Kidney (tissue), 14 donors: ENCODE measurements around the gene PDK2. TPM values are rescaled to one million over a fixed set of nuclear protein-coding genes. Genes with fewer than 3 reads are reported as not detected.

ENCODE experiments used
- DNase-seq, 5 donors: peaks; one replicate each; pipeline ENCODE4 v3.0.0-alpha.2; 2013 to 2020
- FAIRE-seq: peaks from 2 replicates; lab custom pipeline; 2012; peaks lifted over from hg19 to GRCh38; lab: Jason Lieb, UNC
- H3K27ac ChIP-seq, 2 donors: one replicate each; pipeline ENCODE4 v1.7.0; 2013; ENCODE audit warnings: low read depth in 2 of 2, low read length in 2 of 2, inconsistent platforms in 1 of 2
- H3K27me3 ChIP-seq: one replicate; pipeline ENCODE4 v1.7.1; 2013; ENCODE audit warnings: low read length, inconsistent platforms; ENCODE audit not compliant: control insufficient read depth, insufficient read depth
- H3K36me3 ChIP-seq, 3 donors: one replicate each; pipeline versions ENCODE4 v1.7.0 to v1.7.1; 2013; ENCODE audit warnings: low read length in 3 of 3, control low read depth in 1 of 3, inconsistent platforms in 1 of 3; ENCODE audit not compliant: insufficient read depth in 3 of 3, control insufficient read depth in 2 of 3
- H3K4me1 ChIP-seq, 3 donors: one replicate each; pipeline versions ENCODE4 v1.7.0 to v1.7.1; 2013; ENCODE audit warnings: low read length in 3 of 3, inconsistent platforms in 1 of 3, low read depth in 1 of 3; ENCODE audit not compliant: control insufficient read depth in 2 of 3, insufficient read depth in 2 of 3
- H3K4me3 ChIP-seq, 3 donors: one replicate each; pipeline versions ENCODE4 v1.7.0 to v1.8.1; 2013; ENCODE audit warnings: low read length in 3 of 3, control low read depth in 1 of 3, inconsistent platforms in 1 of 3
- H3K9ac ChIP-seq, 3 donors: one replicate each; pipeline versions ENCODE4 v1.7.0 to v1.7.1; 2013; ENCODE audit warnings: low read length in 3 of 3, control low read depth in 1 of 3, inconsistent platforms in 1 of 3
- H3K9me3 ChIP-seq, 3 donors: one replicate each; pipeline versions ENCODE4 v1.7.0 to v1.7.1; 2013; ENCODE audit warnings: low read length in 3 of 3, control low read depth in 1 of 3, inconsistent platforms in 1 of 3; ENCODE audit not compliant: control insufficient read depth in 2 of 3, insufficient read depth in 1 of 3
- intact Hi-C: fragments of 100-400 bp; cut with DNase I; formaldehyde crosslinking; loops from one replicate; pipeline ENCODE4 v1.11.1; 2022
- polyA plus RNA-seq: library from polyadenylated mRNA; stranded (reverse); fragments of 350-450 nt; fragmentation: Illumina TruSeq; extraction: RNeasy Lipid Tissue Mini Kit (QIAGEN cat#74804); gene quantifications from one replicate; pipeline ENCODE4 v1.2.3, GENCODE V29; 2014; ENCODE audit warnings: low read depth, low replicate concordance; ENCODE audit not compliant: insufficient read depth
- total RNA-seq: library from RNA; stranded (reverse); fragmentation: NEBNext Ultra II Directional; extraction: Animal tissue kit (Norgen Biotek cat#: 25700); gene quantifications from one replicate; pipeline ENCODE4 v1.2.1, GENCODE V29; 2021
- TF ChIP-seq, protein P1 (sequence below): IDR thresholded peaks from 3 replicates; pipeline ENCODE4 v1.5.1; 2012; ENCODE audit warnings: mild to moderate bottlenecking, moderate library complexity, borderline replicate concordance; ENCODE audit not compliant: insufficient read depth; ENCODE audit errors: extremely low read depth
- donor health status: control.
- donor health status: control.
- donor health status: control.
- donor health status: control.
- donor health status: control.
- donor health status: DM: yes; HTN: yes; CAD: no.
- donor health status: Normal renal cell carcinoma (clear cell type).

The PDK2 gene
- total and polyA plus RNA-seq, 2 donors from 2014 or later: 41.9 to 121 TPM

DNA sequence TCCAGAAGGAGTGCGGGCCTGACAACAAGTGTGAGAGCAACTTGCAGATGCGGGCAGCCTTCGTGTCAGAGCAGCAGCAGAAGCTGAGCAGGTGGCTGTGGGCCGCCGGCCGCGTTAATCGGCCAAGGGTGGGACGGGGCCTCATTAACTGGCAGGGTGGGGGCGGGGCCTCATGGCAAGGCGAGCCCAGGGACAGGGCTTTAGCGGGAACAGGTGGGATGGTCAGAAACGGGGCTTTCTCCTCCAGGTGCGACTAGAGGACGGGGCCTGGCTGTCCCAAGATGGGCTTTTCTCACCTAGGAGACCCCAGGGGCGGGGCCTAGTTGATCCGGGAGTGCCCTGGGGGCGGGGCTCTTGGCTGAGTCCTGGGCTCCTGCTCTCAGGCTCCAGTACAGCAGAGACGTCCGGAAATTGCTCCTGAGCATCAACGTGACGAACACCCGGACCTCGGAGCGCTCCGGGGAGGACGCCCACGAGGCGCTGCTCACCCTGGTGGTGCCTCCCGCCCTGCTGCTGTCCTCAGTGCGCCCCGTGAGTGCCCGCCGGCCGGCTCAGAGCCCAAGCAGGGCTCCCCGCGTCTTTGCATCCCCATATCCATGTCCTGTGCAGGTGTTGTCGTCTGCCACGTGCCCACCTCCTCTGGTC is 18.4 kb upstream of the PDK2 start:
- intact Hi-C loops: no loop called here
- DNase-seq (peak in 4 of 5 donors; percentile 68 to 81 (median 74)), FAIRE-seq (no peak)
- H3K4me3 ChIP-seq: no peak overlapping the region
- H3K9me3 ChIP-seq: no peaks in the 10 kb centered on the region
- no peak overlapping the region for H3K9ac ChIP-seq
- peaks cover 0 to 7% (median 0%) of the 10 kb centered on the region in 3 donors for H3K4me1 ChIP-seq
- H3K27me3 ChIP-seq: no peaks in the 10 kb centered on the region
- no peak overlapping the region for H3K27ac ChIP-seq
- peaks cover 2 to 78% (median 29%) of the 10 kb centered on the region in 3 donors for H3K36me3 ChIP-seq
- TF ChIP-seq, protein P1, sequence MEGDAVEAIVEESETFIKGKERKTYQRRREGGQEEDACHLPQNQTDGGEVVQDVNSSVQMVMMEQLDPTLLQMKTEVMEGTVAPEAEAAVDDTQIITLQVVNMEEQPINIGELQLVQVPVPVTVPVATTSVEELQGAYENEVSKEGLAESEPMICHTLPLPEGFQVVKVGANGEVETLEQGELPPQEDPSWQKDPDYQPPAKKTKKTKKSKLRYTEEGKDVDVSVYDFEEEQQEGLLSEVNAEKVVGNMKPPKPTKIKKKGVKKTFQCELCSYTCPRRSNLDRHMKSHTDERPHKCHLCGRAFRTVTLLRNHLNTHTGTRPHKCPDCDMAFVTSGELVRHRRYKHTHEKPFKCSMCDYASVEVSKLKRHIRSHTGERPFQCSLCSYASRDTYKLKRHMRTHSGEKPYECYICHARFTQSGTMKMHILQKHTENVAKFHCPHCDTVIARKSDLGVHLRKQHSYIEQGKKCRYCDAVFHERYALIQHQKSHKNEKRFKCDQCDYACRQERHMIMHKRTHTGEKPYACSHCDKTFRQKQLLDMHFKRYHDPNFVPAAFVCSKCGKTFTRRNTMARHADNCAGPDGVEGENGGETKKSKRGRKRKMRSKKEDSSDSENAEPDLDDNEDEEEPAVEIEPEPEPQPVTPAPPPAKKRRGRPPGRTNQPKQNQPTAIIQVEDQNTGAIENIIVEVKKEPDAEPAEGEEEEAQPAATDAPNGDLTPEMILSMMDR: no peak

GRCh38 chr17:50078430-50078829 is 16.7 kb upstream of the PDK2 start:
- FAIRE-seq: no peak
- Histone ChIP-seq H3K4me3 (no peak overlapping the region), H3K27me3 (no peaks in the 10 kb centered on the region), H3K9ac (no peak overlapping the region), H3K4me1 (peaks cover 0 to 7% (median 0%) of the 10 kb centered on the region in 3 donors), H3K9me3 (no peaks in the 10 kb centered on the region), H3K27ac (no peak overlapping the region), H3K36me3 (peaks cover 2 to 70% (median 29%) of the 10 kb centered on the region in 3 donors)
- no peak for DNase-seq
- intact Hi-C loops: no loop called here
- TF ChIP-seq, protein P1: no peak

GRCh38 chr17:50079334-50080095 is 15.6 kb upstream of the PDK2 start:
- TF ChIP-seq, protein P1: peak; percentile 35
- Histone ChIP-seq H3K36me3 (peaks cover 2 to 59% (median 29%) of the 10 kb centered on the region in 3 donors), H3K9ac (no peak overlapping the region), H3K27ac (peak overlapping the region in 1 of 2 donors; percentile 60), H3K27me3 (no peaks in the 10 kb centered on the region), H3K4me3 (no peak overlapping the region), H3K9me3 (no peaks in the 10 kb centered on the region), H3K4me1 (peaks cover 0 to 7% (median 0%) of the 10 kb centered on the region in 3 donors)
- DNase-seq (no peak), FAIRE-seq (no peak)
- intact Hi-C loops: loop anchor here (10.0 kb wide), 1 partner anchor 55 kb away; no protein-coding TSS in a partner anchor
